Muscle of leg (tissue), 16 donors: Measurements from ENCODE around the gene TMEM191C. TPM values are rescaled to one million over a fixed set of nuclear protein-coding genes. Genes with fewer than 3 reads are reported as not detected.
A peak's percentile ranks its signal among the peaks of the same experiment; 100 is the strongest.
"Not testable (repeated sequence)": the region's sequence is repeated elsewhere in the genome, so short reads cannot be mapped to it uniquely, and the experiment has no call there.

Source experiments
- DNase-seq: peaks from one replicate; pipeline ENCODE4 v3.0.0; 2013
- H3K27ac ChIP-seq: one replicate; pipeline ENCODE4 v1.5.1; 2013; ENCODE audit warnings: mild to moderate bottlenecking, low read length, control low read depth
- H3K27me3 ChIP-seq: one replicate; pipeline ENCODE4 v1.6.1; 2013; ENCODE audit warnings: low read length; ENCODE audit not compliant: control insufficient read depth, insufficient read depth
- H3K36me3 ChIP-seq: one replicate; pipeline ENCODE4 v1.6.1; 2013; ENCODE audit warnings: low read length; ENCODE audit not compliant: control insufficient read depth, insufficient read depth
- H3K4me1 ChIP-seq: one replicate; pipeline ENCODE4 v1.6.1; 2013; ENCODE audit warnings: low read length; ENCODE audit not compliant: control insufficient read depth, insufficient read depth
- H3K4me3 ChIP-seq: one replicate; pipeline ENCODE4 v1.5.1; 2013; ENCODE audit warnings: low read length, control low read depth
- H3K9me3 ChIP-seq: replicated peaks from 2 replicates; pipeline ENCODE4 v1.6.1; 2013; ENCODE audit warnings: low read depth, low read length; ENCODE audit not compliant: control insufficient read depth
- WGBS: methylation state at CpG from one replicate; pipeline ENCODE4 v1.1.5; 2013; ENCODE audit warnings: missing lambda C conversion rate; ENCODE audit not compliant: insufficient coverage; 5-methylcytosine and 5-hydroxymethylcytosine counted together
- long read RNA-seq, 11 donors: transcript quantifications; one replicate each; lab custom pipeline, GENCODE V29; 2026
- polyA plus RNA-seq, 8 donors: library from polyadenylated mRNA; unstranded; fragments of 120-200 nt; gene quantifications; one replicate each; pipeline versions ENCODE4 v1.2.1 to v1.2.3, GENCODE V29; 2013; ENCODE audit warnings: inconsistent platforms in 1 of 8, low replicate concordance in 1 of 8; ENCODE audit not compliant: insufficient read length in 8 of 8, insufficient read depth in 1 of 8
- total RNA-seq: library from RNA; stranded (reverse); fragments of 120-200 nt; gene quantifications from one replicate; pipeline ENCODE4 v1.2.4, GENCODE V29; 2013

TMEM191C gene
- total RNA-seq: 0.40 TPM
- polyA plus RNA-seq: 1 to 10 TPM in 3 of 8 donors, under 1 TPM in 5; 0.39 to 1.5 (median 0.85) TPM
- long read RNA-seq, donor 1: 0 reads
- long read RNA-seq, donor 2: 0 reads
- long read RNA-seq, donor 3: 0 reads
- long read RNA-seq, donor 4: 0 reads
- long read RNA-seq, donor 5: 0 reads
- long read RNA-seq, donor 6: 0 reads
- long read RNA-seq, donor 7: 0 reads
- long read RNA-seq, donor 8: 0 reads
- long read RNA-seq, donor 9: 0 reads
- long read RNA-seq, donor 10: 0 reads
- long read RNA-seq, donor 11: 0 reads

GRCh38 chr22:21467337-21468193 is at the start of gene TMEM191C:
TMEM191C (plus strand) TSS chr22:21467387; CDS start chr22:21467460, 73 bp downstream.
- H3K9me3 ChIP-seq, H3K27ac ChIP-seq, DNase-seq, H3K4me1 ChIP-seq, H3K27me3 ChIP-seq, H3K36me3 ChIP-seq: not testable (repeated sequence)
- H3K4me3 ChIP-seq: peak within 1 kb of the TSS; percentile 26
- WGBS: no CpG with 5 or more reads among the region's 74 CpGs

- DNase-seq, H3K27me3 ChIP-seq, H3K36me3 ChIP-seq, H3K27ac ChIP-seq, H3K9me3 ChIP-seq, H3K4me1 ChIP-seq: not testable (repeated sequence)
- peak overlapping the region; percentile 42 for H3K4me3 ChIP-seq
- no CpG with 5 or more reads among the region's 33 CpGs for WGBS
Observed at GRCh38 chr22:21417853-21418252, 49.3 kb upstream of the TMEM191C start.

- not testable (repeated sequence) for H3K27me3 ChIP-seq, H3K36me3 ChIP-seq, H3K4me1 ChIP-seq, DNase-seq, H3K4me3 ChIP-seq, H3K9me3 ChIP-seq, H3K27ac ChIP-seq
- no CpG with 5 or more reads among the region's 15 CpGs for WGBS
Observed at GRCh38 chr22:21418974-21419638, 48.1 kb upstream of the TMEM191C start.

GRCh38 chr22:21420180-21420763 is 46.9 kb upstream of the TMEM191C start:
- not testable (repeated sequence) for H3K4me1 ChIP-seq, H3K36me3 ChIP-seq, H3K9me3 ChIP-seq, H3K27me3 ChIP-seq, H3K27ac ChIP-seq, DNase-seq, H3K4me3 ChIP-seq
- no CpG with 5 or more reads among the region's 19 CpGs for WGBS

GRCh38 chr22:21424084-21424709 is 43.0 kb upstream of the TMEM191C start:
- DNase-seq, H3K27me3 ChIP-seq, H3K9me3 ChIP-seq, H3K4me3 ChIP-seq, H3K4me1 ChIP-seq, H3K36me3 ChIP-seq, H3K27ac ChIP-seq: not testable (repeated sequence)
- no CpG with 5 or more reads among the region's 12 CpGs for WGBS

GRCh38 chr22:21434378-21435233 is 32.6 kb upstream of the TMEM191C start:
- H3K36me3 ChIP-seq, H3K4me3 ChIP-seq, H3K9me3 ChIP-seq, DNase-seq, H3K27me3 ChIP-seq, H3K4me1 ChIP-seq, H3K27ac ChIP-seq: not testable (repeated sequence)
- WGBS: no CpG with 5 or more reads among the region's 15 CpGs

GRCh38 chr22:21435998-21436810 is 31.0 kb upstream of the TMEM191C start:
- H3K9me3 ChIP-seq, H3K27ac ChIP-seq, DNase-seq, H3K36me3 ChIP-seq, H3K4me3 ChIP-seq, H3K27me3 ChIP-seq, H3K4me1 ChIP-seq: not testable (repeated sequence)
- WGBS: no CpG with 5 or more reads among the region's 12 CpGs

- not testable (repeated sequence) for H3K36me3 ChIP-seq, H3K9me3 ChIP-seq, H3K27me3 ChIP-seq, H3K4me1 ChIP-seq, H3K27ac ChIP-seq, H3K4me3 ChIP-seq, DNase-seq
- WGBS: no CpG with 5 or more reads among the region's 6 CpGs
Observed at GRCh38 chr22:21438013-21438412, 29.2 kb upstream of the TMEM191C start.
